Measurements from ENCODE around the gene WFS1. TPM values are rescaled to one million over a fixed set of nuclear protein-coding genes. Genes with fewer than 3 reads are reported as not detected.

Gene WFS1
- total and polyA plus RNA-seq, 9 of the 15 experiments (the other 6 are each of a cell fraction or from before 2014, with no cell fraction given) = 0.01 to 0.29 (median 0.03) TPM; not detected in 5

DNA sequence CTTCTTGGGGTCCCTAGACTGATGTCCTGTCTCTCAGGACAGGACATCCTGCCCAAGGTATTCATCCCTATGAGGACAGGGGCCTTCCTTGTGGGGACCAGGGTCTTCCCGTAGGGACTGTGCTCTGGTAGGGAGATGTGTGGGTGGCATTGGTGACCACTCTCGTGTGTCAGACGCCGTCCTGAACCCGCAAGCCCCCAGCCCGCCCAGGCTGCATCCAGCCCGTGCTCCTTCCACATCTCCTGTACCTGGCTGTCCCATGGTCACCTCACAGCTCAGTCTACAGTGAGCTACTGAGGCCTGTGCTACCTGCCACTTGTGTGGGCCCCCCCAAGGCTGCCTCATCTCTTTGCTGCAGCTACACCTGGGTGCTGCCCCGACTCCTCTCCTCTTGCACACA lies 24.0 kb downstream of the WFS1 start:
- DNase-seq (ENCODE audit: extremely low read depth in 1 of 4, low spot score in 3 of 4) (no peak), FAIRE-seq (no peak), ATAC-seq (no peak)
- Histone ChIP-seq H3K4me2 (ENCODE audit: insufficient read depth, low read length) (no peak overlapping the region), H3K79me2 (ENCODE audit: control insufficient read depth, insufficient read depth, low read length) (no peaks in the 10 kb centered on the region), H4K20me1 (replicated peaks; ENCODE audit: control insufficient read depth, insufficient read depth, low read length) (0 out of 2 replicates have a peak, but pooled peaks cover 11% of the 10 kb centered on the region), H3K4me3 (no peak overlapping the region), H3K4me1 (replicated peaks in 1 of 2; ENCODE audit: control insufficient read depth in 2 of 2, insufficient read depth in 2 of 2, low read length in 2 of 2) (peaks cover 0 to 4% of the 10 kb centered on the region in 2 experiments; a peak in 1 of 5 replicates), H2AFZ (ENCODE audit: low read depth, low read length) (no peak overlapping the region), H3K9me1 (ENCODE audit: control insufficient read depth, insufficient read depth, low read length) (peaks cover 3% of the 10 kb centered on the region), H3K36me3 (ENCODE audit: control insufficient read depth, insufficient read depth, low read length) (no peaks in the 10 kb centered on the region), H3K27ac (ENCODE audit: extremely low read depth, low read depth, low read length) (no peak overlapping the region), H3K9ac (ENCODE audit: insufficient read depth in 1 of 2, low read depth in 2 of 2, low read length in 2 of 2) (no peak overlapping the region), H3K9me3 (replicated peaks; ENCODE audit: control insufficient read depth, insufficient read depth, low read depth, low read length) (no peaks in the 10 kb centered on the region), H3K27me3 (ENCODE audit: control insufficient read depth in 2 of 2, insufficient read depth in 2 of 2, low read length in 2 of 2) (peaks cover 2 to 47% of the 10 kb centered on the region in 2 experiments; a peak in 3 of 5 replicates)
- no peak for TF ChIP-seq HNRNPLL (IDR thresholded peaks at IDR 0.05; ENCODE audit: low read depth, low read length, poor library complexity, severe bottlenecking)
- TF ChIP-seq, protein P1, sequence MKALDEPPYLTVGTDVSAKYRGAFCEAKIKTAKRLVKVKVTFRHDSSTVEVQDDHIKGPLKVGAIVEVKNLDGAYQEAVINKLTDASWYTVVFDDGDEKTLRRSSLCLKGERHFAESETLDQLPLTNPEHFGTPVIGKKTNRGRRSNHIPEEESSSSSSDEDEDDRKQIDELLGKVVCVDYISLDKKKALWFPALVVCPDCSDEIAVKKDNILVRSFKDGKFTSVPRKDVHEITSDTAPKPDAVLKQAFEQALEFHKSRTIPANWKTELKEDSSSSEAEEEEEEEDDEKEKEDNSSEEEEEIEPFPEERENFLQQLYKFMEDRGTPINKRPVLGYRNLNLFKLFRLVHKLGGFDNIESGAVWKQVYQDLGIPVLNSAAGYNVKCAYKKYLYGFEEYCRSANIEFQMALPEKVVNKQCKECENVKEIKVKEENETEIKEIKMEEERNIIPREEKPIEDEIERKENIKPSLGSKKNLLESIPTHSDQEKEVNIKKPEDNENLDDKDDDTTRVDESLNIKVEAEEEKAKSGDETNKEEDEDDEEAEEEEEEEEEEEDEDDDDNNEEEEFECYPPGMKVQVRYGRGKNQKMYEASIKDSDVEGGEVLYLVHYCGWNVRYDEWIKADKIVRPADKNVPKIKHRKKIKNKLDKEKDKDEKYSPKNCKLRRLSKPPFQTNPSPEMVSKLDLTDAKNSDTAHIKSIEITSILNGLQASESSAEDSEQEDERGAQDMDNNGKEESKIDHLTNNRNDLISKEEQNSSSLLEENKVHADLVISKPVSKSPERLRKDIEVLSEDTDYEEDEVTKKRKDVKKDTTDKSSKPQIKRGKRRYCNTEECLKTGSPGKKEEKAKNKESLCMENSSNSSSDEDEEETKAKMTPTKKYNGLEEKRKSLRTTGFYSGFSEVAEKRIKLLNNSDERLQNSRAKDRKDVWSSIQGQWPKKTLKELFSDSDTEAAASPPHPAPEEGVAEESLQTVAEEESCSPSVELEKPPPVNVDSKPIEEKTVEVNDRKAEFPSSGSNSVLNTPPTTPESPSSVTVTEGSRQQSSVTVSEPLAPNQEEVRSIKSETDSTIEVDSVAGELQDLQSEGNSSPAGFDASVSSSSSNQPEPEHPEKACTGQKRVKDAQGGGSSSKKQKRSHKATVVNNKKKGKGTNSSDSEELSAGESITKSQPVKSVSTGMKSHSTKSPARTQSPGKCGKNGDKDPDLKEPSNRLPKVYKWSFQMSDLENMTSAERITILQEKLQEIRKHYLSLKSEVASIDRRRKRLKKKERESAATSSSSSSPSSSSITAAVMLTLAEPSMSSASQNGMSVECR (CRISPR knock-in tag; IDR thresholded peaks at IDR 0.05) = no peak
- ChIA-PET CTCF (ENCODE audit: low intra/inter-chr PET ratio) (no interaction called here), POLR2A (no interaction called here)
- in situ Hi-C loops (cut with MboI) = no loop called here
- intact Hi-C loops (cut with micrococcal nuclease) = no loop called here
- BruUV-seq (replicated peaks) = no TSS peak
- 0% methylated on average over 8 of the region's 8 CpGs for WGBS (ENCODE audit: insufficient coverage, low coverage, missing lambda C conversion rate)

Measured in K562 (cell line).